Activated T-cell treated with anti-CD3 and anti-CD28 coated beads, Interleukin-2, amount 50 U/mL, for 48 hours (primary cell): Measurements from ENCODE around the gene PDZRN3.

Experiments used
- DNase-seq, 2 experiments: peaks; one replicate each; pipeline ENCODE4 v3.0.0-alpha.2; 2020

The PDZRN3 gene

DNA sequence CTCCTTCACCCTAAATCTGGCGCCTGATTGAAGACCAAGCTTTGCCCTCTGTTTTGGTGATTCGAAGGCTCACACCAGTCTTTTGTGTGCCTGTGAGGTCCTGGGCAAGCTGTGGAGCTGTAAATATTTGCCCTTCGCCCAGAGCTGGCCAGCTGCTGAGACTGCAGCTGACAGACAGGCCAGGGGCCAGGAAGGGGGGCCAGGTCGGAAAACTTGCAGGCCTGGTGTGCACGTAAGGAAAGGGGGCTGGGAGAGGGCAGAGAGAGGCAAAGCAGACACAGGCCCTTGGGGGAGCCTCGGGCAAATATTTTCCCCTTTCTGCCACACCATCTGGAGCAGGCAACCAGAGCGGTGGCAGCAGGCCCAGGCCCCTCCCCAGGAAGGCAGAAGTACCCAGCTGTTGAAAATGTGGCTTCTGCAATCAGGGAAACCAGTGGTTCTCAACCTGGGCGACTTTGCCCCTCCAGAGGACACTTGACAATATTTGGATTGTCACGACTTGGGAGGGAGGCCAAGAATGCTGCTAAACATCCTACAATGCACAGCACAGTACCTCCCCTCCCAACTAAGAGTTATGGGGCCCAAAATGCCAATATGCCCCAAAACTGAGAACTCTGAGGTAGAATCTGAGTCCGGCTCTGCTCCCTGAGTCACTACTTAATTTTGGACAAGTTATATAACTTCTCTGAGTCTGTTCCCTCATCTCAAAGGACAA, 2.5 kb downstream of the PDZRN3 start:
- no peak for DNase-seq

DNA sequence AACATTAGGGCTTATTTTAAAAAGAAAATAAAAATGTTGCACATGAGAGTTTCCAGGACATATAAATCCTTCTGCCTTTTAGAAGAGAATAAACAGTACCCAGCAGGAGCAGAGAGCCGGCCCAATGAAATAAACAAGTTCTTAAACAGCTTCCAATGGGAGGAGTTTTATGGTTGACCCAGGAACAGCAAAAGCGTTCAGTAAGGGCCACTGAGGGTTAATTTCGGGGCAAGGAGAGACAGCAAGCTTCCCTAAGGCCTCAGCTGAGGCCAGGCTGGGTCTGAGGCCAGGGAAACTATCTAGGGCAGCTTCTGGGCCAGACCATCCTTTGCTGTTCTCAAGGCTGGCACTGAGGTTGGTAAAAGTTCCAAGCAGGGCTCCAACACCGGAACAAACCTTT, 3.4 kb downstream of the PDZRN3 start:
- DNase-seq = no peak

DNA sequence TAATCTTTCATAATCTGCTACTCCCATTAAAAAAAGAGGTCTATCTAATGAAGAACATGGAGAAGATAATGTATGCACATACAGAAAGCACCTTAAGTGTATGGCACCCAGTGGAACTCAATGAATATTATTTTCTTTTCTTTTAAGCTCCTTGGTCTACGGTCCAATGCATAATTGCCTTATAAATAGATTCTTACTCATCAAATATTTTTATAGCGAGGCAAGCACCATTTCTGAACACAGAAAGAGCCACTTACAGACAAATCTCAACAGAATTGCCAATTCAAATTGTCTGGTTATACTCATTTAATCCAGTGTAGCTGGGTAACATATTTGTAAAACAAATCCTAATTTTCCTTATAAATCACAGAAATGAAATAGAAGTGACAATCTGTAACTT, 6.3 kb downstream of the PDZRN3 start:
- no peak for DNase-seq

DNA sequence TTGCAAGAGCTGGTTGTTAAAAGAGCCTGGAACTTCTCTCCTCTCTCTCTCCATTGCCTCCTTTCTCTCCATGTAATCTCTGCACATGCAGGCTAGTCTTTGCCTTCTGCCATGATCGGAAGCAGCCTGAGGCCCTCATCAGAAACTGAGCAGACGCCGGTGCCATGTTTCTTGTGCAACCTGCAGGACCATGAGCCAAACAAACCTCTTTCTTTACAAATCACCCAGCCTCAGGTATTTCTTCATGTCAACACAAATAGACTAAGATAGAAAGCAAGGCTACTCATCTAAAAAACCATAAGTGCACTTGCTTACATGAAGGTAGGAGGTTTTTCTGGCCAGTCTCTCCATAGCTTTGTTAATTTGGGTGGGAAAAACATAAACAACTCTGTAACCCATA, 8.7 kb downstream of the PDZRN3 start:
- DNase-seq = no peak

DNA sequence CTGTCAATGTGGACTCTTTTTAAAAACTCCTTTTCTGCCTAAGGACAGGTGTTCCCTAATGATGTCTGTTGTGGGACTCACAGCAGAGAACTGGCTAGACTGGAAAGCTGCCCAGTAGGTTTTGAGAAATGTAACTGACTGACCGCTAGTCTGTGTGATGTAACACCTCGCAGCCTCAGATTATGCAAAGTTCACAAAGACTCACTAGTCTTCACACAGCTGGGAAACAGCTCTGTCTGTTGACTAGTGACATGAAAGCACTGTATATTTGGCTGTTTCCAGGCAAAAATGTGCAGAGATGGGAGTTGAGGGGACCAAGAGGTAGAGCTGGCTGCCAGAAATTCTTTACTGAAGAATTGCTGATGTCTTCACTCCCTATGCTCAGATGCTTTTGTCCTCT, 10.3 kb downstream of the PDZRN3 start:
- no peak for DNase-seq

DNA sequence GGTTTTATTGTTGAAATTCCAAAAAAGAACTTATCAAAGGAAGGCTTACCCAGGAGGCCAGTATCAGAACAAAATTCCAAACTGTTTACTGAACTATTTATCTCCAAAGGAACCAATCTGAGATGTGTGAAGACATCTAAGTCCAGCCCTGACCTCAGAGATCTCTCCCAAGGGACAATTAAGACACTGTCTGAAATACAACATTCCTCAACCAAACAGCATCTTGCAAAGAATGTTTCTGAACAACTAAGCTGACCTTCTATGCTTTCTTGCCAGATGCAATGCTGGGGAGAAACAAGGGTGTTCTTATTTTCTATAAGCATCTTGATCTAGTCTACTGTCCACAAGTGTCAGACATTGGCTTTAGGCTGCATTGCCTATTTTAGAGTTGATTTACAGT, 13.6 kb downstream of the PDZRN3 start:
- no peak for DNase-seq

DNA sequence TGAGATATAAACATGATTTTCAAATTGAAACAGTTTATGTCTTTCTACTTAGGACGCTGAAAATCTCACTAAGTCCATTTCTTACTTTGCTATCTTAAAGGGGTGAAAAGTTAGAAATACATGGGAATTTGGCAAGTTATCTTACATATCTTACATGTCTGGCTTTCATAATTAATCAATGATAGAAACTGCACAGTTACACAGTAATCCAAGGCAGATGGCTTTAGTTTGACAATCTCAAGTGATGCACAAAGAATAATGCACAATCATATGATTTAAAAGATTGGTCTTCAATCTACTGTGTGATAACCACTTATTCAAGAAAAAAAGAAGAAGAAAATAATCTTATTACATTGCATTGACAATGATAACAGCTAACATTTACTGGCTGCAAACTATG, 14.2 kb downstream of the PDZRN3 start:
- no peak for DNase-seq

DNA sequence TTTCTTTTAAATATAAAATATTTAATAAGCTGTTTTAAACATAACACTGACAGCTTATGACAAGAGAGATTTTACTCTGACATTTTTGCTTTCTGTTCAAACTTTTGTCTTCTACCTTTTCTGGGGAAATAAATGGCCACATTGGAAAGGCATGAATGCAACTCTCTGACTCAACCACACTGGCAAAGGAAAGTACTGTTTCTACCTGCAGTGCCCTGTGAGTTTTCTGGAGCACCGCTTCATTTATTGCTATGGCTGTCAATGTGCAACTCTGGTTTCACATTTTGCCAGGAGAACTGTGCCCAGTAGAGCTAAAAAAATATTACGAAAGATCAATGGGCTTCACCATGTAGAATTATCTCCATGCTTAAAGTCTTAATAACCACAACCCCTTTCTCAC, 15.1 kb downstream of the PDZRN3 start:
- DNase-seq = no peak

DNA sequence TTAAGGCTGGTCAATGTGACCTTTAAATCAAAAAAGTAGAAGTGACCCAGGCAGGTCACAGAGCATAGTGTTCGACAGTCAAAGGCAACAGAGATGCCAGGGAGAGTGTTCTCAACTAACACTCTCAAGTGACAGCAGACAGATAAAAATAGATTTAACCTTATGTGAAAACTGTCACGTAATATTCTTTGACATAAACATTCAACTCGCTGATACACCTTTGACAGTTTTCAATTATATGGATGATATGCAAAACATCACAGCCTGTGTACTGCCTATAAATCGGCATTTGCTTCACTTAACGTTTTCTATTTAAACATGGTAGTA, 15.5 kb downstream of the PDZRN3 start:
- DNase-seq = no peak

DNA sequence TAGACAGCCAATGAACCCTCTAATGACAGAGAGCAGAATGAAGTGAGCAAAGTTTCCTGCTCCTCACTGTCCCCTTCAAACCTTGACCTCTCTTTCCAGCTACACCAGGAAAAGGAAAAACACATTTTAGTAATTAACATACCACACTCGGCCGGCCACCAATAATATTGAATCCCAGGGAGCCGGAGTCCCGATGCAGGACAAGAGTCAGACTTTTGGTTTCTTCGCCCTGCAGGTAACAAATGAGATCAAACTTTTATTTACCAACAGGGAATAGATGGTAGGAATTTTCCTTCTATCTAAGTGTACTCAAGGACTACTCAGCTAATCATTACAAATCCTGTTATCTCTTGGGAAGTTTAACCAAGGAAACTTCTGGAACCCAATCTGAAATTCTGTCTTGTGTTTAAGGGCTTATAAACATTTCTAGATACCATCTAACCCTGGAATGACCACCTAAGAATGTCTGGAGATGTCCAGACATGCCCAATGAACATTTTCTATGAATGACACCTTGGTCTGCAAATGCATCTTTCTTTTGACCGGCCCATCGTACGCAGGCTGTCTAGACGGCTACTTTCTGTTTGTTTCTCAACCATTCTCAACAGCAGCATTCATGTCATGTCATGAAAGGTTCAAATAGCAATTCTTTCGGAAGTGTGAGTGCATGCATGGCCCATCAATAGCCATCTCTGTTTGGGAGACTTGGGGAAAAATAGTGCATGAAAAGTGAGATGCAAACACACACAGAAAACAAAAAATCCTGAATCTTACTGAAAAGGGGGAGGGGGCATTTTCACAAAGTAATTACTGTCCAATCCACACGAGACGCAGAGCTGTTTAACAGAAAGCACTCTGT, 16.1 kb downstream of the PDZRN3 start:
- DNase-seq = no peak

DNA sequence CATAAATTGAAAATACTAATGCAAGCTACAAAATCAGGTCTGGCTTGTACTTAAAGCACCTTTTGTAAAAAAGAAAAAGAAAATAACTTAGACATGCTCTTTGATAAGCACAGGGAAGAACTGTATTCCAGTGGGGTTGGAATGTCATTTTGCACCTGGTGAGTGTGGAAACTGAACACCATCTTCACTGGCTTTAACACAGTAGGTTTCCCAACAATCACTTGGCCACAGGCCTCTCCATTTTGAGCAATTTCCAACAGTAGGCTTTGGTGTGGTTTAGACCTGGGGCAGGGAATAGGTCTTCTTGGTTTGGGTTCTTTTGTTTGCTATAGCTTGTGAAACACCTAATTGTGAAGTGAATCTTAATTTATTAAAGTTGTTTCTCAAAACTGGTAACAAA, 18.9 kb downstream of the PDZRN3 start:
- no peak for DNase-seq

DNA sequence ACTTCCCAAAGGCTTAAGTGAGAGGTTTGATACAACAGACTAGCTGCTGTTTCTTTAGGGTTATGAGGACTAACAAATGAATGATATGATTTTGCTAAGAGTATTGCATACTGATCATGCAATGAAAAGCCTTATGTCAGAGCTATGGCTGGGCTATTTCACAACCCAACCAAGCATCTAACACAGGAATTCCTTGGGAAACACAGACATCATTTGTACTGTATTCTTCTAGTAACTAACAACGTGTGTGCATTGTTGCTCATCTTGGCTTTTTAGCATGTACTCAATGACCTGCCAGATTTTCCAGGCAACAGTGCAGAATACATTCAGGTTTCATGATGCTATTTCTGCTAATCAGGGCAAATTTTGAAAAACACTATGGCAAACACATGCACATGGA, 19.3 kb downstream of the PDZRN3 start:
- DNase-seq = no peak

DNA sequence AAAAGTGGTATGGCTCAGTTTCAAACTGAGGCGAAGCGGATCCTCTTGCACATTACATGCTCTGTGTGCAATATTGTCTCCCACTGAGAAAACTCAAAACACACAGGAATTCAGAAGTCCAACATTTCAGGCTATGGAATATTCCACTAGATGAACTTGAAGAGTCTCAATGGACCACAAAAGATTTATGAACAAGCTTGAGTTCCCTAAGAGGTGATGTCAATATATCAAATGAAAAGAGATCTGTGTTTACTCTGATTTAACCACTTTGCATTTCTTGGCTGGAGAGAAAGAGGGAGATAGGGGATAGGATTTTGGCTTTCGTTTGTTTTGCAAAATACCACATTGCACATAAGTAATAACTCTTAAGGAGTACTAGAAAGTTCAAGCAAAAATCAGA, 20.3 kb downstream of the PDZRN3 start:
- no peak for DNase-seq

DNA sequence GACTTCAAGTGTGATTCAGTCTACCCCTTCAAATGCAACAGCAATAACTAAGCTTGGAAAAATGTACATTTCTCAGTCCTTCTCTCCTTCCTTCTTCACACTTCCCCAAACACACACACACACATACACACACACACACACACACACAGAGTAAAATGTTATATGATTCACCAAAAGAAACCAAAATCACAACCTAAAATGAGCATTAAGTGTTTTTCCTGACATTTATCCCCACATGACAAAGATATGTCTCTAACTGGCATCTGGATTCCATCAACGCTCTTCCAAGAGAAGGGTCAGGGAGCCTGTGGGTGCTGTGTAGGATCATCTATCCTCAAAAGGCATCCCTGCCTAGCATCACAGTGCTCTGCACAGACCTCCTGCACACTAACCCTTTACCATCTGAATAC, 21.0 kb downstream of the PDZRN3 start:
- no peak for DNase-seq

DNA sequence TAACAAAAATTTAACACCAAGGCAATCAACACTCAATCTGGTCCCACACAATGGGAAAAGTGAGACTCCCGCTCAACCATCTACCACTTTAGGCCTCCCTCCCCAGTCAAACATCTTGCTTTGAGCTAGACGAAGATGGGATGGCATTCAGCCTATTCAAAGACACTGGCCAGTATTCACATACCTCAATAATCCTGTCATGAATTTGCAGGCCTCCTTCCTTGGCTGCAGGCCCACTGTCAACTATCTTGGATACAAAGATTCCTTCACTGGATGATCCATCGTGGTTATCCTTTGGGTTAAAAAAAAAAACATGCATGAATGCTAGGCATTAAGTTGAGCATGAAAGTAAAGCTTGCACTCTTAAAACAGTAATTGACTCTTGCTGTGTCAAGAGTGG, 22.6 kb downstream of the PDZRN3 start:
- DNase-seq = no peak

DNA sequence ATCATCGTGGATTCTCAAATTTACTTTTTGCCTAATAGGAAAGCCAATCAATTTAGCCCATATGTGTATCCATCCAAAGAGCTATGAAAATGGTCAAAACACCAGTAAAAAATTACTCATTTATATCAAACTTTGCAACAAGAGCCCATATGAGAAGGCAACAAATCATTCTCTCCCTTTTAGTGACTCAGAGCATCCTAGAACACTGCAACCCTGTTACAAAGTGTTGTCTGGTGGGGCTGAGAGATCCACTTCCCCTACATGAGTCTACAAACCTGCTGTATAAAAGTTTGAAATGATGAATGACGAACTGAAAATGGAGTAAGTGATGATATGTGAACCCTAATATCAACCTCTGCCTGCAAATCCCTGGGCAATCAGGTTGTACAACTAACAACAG, 23.3 kb downstream of the PDZRN3 start:
- no peak for DNase-seq

DNA sequence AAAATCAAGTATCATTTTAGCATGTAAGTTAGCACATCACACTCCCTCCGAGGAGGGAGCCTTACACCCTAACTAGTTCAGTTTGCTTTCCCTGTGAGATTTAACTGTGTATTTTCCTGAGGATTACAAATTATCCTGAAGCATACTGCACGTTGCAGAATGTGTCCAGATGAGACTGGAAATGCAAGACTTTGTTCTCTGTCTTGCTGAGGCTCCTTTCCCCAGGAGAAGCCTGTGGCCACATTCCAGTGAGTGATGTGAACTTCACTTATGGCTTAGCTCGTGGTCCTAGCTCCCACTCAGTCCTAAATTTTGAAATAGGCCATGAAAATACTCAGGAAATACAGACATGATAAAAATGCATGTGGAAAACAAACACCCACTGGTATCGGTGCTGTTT, 23.7 kb downstream of the PDZRN3 start:
- no peak for DNase-seq

DNA sequence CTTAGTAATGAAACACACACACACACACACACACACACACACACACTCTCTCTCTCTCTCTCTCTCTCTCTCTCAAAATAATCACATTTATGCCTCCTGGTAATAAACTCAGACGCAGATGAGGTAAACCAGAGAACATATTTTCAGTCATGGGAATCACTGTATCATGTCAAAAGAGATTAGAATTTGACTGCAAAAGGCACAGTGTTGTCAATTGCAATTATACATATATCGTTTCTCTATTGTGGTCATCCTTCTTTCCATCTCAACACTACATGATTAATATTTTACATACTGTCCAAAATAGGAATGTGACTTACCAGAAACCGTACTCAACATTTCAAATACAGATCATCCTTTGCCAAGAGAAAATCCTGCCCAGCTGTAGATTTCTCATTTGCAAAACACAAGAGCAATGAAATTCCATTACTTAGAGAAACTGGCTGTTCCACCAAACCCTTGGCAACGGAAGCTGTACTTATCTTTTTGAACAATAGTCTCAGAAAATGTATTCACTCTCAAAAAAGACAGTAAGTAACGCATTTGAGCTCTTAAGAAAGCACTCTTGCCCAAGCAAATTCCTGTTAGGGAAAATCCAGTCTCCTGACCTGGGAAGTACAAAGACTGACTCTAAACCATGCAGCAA, 24.3 kb downstream of the PDZRN3 start:
- DNase-seq = no peak

DNA sequence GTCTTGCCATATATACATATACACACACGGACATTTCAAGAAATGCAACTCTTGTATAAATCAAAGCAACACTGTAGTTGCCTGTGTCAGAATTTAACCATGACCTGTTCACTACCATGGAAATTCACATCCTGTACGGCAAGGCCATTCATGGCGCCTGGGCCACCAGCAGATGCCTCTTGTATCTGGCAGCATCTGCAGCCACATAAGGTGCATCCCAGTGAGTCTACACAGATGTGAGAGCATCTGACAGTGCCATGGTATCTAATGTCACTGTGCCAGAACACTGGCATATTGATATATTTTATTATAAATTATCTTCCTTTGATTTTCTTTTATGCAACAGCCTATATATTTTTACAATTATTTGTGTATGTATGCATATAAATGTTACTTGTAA, 25.1 kb downstream of the PDZRN3 start:
- DNase-seq = no peak

DNA sequence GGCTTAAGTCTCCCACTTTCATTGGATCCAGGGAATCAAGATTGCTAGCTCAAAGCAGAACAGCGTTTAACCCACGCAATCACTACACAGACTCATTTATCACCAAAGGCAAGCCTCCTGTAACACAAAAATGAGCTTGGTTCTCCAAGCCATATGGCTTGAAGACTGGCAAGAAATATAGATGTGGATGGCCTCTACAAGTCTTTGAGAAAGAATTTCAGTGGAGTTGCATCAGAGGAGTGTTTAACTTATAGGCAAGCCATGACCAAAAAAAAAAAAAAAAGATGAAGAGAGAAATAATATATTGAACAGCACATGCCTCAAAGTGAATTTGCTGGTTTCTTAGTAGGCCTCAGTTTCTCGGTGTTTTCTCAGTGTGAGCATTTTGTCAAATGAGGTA, 27.3 kb downstream of the PDZRN3 start:
- no peak for DNase-seq

DNA sequence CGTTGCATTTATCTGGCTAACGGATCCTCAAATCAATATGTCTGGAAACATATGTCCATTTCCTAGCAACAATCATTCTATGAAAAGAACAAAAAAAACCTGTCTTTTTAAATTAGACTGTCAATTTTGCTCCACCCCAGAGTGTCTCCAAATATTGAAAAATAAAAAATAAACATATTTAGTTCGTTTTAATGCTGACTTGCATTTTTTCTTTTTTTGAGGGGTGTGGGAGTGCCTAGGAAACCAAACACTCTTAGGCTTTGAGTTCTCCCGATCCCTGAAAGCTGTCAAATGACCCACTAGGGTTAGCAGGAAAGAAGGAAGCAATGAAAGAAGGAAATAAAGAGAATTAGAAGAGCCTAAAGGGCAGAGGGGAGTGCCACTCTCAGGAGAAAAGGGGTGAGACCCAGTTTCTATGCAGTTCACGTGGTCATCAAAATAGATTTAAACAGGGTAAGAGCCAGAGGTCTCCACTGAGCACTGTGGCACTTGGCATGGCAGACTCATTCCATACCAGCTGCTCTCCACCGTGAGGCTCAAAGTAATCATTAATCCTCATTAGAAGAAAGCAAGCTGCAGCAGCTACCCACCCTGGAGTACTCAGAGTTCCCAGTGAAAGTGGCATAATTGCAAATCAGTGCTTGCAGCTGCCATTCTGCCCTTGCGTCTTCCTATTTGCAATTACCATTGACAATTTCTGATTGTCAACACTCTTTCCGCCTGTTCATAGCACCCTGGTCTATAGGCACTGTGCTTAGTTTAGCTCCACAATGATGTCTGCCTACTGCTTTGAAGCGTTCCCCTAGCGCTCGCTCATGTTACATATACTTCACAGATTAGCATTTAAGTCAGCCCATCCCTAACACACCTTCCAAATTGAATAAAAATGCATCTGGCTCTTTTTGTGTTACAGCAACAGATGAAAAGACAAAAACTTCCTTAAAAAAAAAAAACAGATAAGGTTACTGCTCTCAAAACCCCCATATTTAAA, 32.3 kb downstream of the PDZRN3 start:
- DNase-seq = no peak

DNA sequence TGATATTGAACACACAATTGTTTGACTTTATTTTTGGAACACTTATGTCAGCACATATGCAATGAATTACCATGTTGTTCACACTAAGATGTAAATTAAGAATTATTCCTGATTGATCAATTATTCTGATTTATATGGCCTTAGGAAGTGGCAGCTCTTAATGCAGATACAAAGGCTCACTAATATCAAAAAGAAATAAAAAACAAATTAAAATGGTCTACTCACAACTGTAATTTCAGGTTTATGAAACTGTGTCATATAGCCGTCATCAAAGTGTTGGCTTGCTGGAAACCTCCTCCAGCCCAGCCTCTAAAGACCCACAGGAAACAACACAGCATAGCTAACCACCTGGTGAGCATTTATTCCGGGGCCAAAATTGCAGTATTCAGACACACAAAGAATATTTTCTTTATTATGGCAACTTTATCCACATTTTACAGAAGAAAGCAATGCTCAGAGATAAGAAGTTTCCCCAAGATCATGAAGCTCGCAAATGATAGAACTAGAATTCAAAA, 33.4 kb downstream of the PDZRN3 start:
- DNase-seq = no peak

DNA sequence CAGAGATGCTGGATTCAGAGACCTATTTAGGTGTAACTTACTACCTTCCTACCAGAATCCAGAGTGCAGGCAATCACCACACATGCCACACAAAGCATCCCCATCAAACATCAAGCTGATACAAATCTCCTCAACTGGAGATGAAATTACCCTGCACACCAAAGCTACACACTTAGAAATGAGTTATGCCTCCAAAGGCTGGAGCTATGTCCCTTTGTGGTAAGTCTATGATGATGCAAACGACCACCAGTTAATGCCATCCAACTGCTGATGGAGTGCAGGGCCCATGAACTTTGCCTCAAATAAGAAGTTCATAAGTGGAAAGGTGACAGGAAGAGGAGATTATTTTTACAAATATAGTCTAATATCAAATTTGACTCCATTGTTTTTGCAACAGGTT, 38.1 kb downstream of the PDZRN3 start:
- DNase-seq = no peak
